Mucosa of stomach (tissue), 1 donor: ENCODE data around the gene BMP5.

Source experiments
- H3K27me3 ChIP-seq: one replicate; pipeline ENCODE4 v1.7.0; 2013; ENCODE audit warnings: mild to moderate bottlenecking, low read length; ENCODE audit not compliant: control insufficient read depth, insufficient read depth
- H3K36me3 ChIP-seq: one replicate; pipeline ENCODE4 v1.7.0; 2013; ENCODE audit warnings: low read length; ENCODE audit not compliant: control insufficient read depth, insufficient read depth
- H3K4me1 ChIP-seq: one replicate; pipeline ENCODE4 v1.7.0; 2013; ENCODE audit warnings: mild to moderate bottlenecking, low read length; ENCODE audit not compliant: control insufficient read depth, insufficient read depth
- H3K4me3 ChIP-seq: one replicate; pipeline ENCODE4 v1.7.0; 2013; ENCODE audit warnings: low read length
- H3K9ac ChIP-seq: one replicate; pipeline ENCODE4 v1.7.0; 2013; ENCODE audit warnings: mild to moderate bottlenecking, low read length, moderate library complexity
- H3K9me3 ChIP-seq: one replicate; pipeline ENCODE4 v1.7.0; 2013; ENCODE audit warnings: mild to moderate bottlenecking, low read length, moderate library complexity; ENCODE audit not compliant: control insufficient read depth
- donor health status: Pancreatic carcinoma.

Gene BMP5

GRCh38 chr6:55825402-55826051 is 49.9 kb downstream of the BMP5 start:
- Histone ChIP-seq H3K9ac (no peak overlapping the region), H3K9me3 (no peaks in the 10 kb centered on the region), H3K36me3 (no peaks in the 10 kb centered on the region), H3K27me3 (no peaks in the 10 kb centered on the region), H3K4me1 (no peaks in the 10 kb centered on the region), H3K4me3 (no peak overlapping the region)

GRCh38 chr6:55822815-55823214 is 52.6 kb downstream of the BMP5 start:
- Histone ChIP-seq H3K27me3 (no peaks in the 10 kb centered on the region), H3K4me3 (no peak overlapping the region), H3K36me3 (no peaks in the 10 kb centered on the region), H3K9ac (no peak overlapping the region), H3K4me1 (no peaks in the 10 kb centered on the region), H3K9me3 (no peaks in the 10 kb centered on the region)

GRCh38 chr6:55822005-55822404 is 53.4 kb downstream of the BMP5 start:
- no peak overlapping the region for H3K9ac ChIP-seq
- no peaks in the 10 kb centered on the region for H3K9me3 ChIP-seq
- no peaks in the 10 kb centered on the region for H3K36me3 ChIP-seq
- H3K4me3 ChIP-seq = no peak overlapping the region
- H3K27me3 ChIP-seq = no peaks in the 10 kb centered on the region
- no peaks in the 10 kb centered on the region for H3K4me1 ChIP-seq

GRCh38 chr6:55820696-55821095 is 54.7 kb downstream of the BMP5 start:
- Histone ChIP-seq H3K9ac (no peak overlapping the region), H3K4me3 (no peak overlapping the region), H3K9me3 (no peaks in the 10 kb centered on the region), H3K36me3 (no peaks in the 10 kb centered on the region), H3K4me1 (no peaks in the 10 kb centered on the region), H3K27me3 (no peaks in the 10 kb centered on the region)

- Histone ChIP-seq H3K4me3 (no peak overlapping the region), H3K9ac (no peak overlapping the region), H3K27me3 (no peaks in the 10 kb centered on the region), H3K4me1 (no peaks in the 10 kb centered on the region), H3K9me3 (no peaks in the 10 kb centered on the region), H3K36me3 (no peaks in the 10 kb centered on the region)
Observed at GRCh38 chr6:55819811-55820210, 55.6 kb downstream of the BMP5 start.

- no peak overlapping the region for H3K4me3 ChIP-seq
- no peaks in the 10 kb centered on the region for H3K9me3 ChIP-seq
- H3K36me3 ChIP-seq = no peaks in the 10 kb centered on the region
- no peaks in the 10 kb centered on the region for H3K4me1 ChIP-seq
- H3K9ac ChIP-seq = no peak overlapping the region
- H3K27me3 ChIP-seq = no peaks in the 10 kb centered on the region
Observed at GRCh38 chr6:55818482-55818881, 56.9 kb downstream of the BMP5 start.

DNA sequence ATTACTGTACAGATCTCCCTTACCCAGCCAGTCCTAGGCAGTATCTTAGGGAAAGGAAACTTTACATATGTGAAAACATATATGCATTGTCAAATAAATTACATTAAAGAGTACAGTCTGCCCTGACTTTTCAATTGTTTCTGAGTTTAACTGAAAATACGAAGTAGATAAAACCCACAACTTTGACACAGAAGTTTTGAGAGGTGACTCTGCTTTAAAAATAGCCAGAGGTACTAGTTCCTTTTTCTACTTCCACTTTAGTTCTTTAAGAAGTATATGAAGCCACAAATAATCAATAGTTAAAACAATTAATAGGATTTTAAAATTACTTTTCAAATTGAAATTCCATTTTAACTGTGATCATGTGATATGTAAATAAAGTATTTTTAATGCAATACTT is 62.9 kb downstream of the BMP5 start:
- Histone ChIP-seq H3K9ac (no peak overlapping the region), H3K4me1 (no peaks in the 10 kb centered on the region), H3K36me3 (no peaks in the 10 kb centered on the region), H3K9me3 (no peaks in the 10 kb centered on the region), H3K27me3 (no peaks in the 10 kb centered on the region), H3K4me3 (no peak overlapping the region)

- no peak overlapping the region for H3K4me3 ChIP-seq
- no peaks in the 10 kb centered on the region for H3K9me3 ChIP-seq
- no peaks in the 10 kb centered on the region for H3K36me3 ChIP-seq
- H3K27me3 ChIP-seq = no peaks in the 10 kb centered on the region
- no peak overlapping the region for H3K9ac ChIP-seq
- no peaks in the 10 kb centered on the region for H3K4me1 ChIP-seq
Observed at GRCh38 chr6:55811074-55811473, 64.3 kb downstream of the BMP5 start.

GRCh38 chr6:55802259-55802658 is 73.1 kb downstream of the BMP5 start:
- Histone ChIP-seq H3K4me3 (no peak overlapping the region), H3K9ac (no peak overlapping the region), H3K9me3 (no peaks in the 10 kb centered on the region)

DNA sequence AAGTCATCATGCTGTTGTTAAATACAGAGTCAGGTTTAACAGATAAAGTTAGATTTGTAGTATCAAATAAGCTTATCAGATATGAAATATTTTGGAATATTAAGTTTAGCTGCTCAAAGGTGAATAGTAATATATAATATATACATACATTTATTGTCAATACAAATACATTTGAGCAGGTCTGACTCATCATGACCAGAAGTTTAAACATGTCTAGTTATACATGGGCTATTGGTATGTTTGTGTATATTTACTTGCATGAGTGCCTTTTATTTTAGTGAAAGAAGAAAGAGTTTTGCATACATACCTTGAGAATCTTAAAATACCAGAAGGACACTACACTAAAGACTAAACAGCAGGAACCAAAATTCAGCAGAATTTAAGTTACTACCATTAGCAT is 76.8 kb downstream of the BMP5 start:
- H3K36me3 ChIP-seq = no peaks in the 10 kb centered on the region
- H3K9ac ChIP-seq = no peak overlapping the region
- no peaks in the 10 kb centered on the region for H3K4me1 ChIP-seq
- H3K4me3 ChIP-seq = no peak overlapping the region
- no peaks in the 10 kb centered on the region for H3K27me3 ChIP-seq
- no peaks in the 10 kb centered on the region for H3K9me3 ChIP-seq

More at GRCh38 chr6:55802259-55802658, 73.1 kb downstream of the BMP5 start:
- Histone ChIP-seq H3K36me3 (no peaks in the 10 kb centered on the region), H3K4me1 (no peaks in the 10 kb centered on the region), H3K27me3 (no peaks in the 10 kb centered on the region)

DNA sequence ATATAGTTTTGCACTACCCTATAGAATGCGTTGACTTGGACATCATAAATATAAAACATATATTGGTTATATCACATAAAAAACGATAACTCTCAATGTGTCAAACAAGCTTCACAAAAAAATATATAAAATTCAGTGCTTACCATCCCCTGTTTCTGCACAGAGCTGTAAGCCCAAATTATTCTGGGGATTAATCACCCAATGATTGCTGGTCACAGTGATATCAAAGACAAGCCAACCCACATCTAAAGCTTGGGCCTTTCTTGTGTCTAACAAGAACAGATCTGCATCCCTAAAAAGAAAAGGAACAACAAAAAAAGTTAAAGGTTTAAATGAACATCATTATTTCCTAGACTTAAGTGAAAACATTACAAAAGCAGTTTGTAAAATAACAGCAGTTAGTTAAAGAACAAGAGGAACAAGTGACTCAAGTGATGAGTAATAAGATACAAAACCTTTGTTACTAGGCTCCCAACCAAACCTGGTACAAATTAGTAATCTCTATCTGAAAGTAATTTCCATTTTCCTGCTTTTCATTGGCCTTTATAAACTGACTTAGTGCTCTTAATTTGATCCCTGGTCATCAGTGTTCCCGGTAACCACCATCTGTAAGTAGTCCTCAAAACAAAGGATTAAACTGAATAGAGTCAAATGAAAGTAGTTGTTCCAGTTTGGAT is 81.1 kb downstream of the BMP5 start:
- H3K4me3 ChIP-seq = no peak overlapping the region

GRCh38 chr6:55785273-55785672 is 90.1 kb downstream of the BMP5 start:
- Histone ChIP-seq H3K9ac (no peak overlapping the region), H3K27me3 (no peaks in the 10 kb centered on the region), H3K9me3 (no peaks in the 10 kb centered on the region), H3K36me3 (no peaks in the 10 kb centered on the region), H3K4me3 (no peak overlapping the region), H3K4me1 (no peaks in the 10 kb centered on the region)

More for the DNA sequence above, 81.1 kb downstream of the BMP5 start:
- no peaks in the 10 kb centered on the region for H3K36me3 ChIP-seq
- no peaks in the 10 kb centered on the region for H3K27me3 ChIP-seq
- H3K9me3 ChIP-seq = no peaks in the 10 kb centered on the region
- no peak overlapping the region for H3K9ac ChIP-seq
- no peaks in the 10 kb centered on the region for H3K4me1 ChIP-seq
